Measurements from ENCODE around the gene RAD51B.

Gene RAD51B

GRCh38 chr14:68576496-68577244 is 757.1 kb downstream of the RAD51B start:
- ATAC-seq = peak; percentile 39
- Mint-ChIP-seq H3K36me3 (no peaks in the 10 kb centered on the region), H3K27ac (no peak overlapping the region), H3K4me3 (no peak overlapping the region), H3K9me3 (no peaks in the 10 kb centered on the region), H3K4me1 (peaks cover 7% of the 10 kb centered on the region)
- DNase-seq (ENCODE audit: low spot score in 2 of 2) = no peak

- Mint-ChIP-seq H3K27ac (peak overlapping the region; percentile 0), H3K36me3 (no peaks in the 10 kb centered on the region)
- DNase-seq (ENCODE audit: low spot score in 2 of 2) = no peak
Observed at GRCh38 chr14:68577802-68578541, 758.4 kb downstream of the RAD51B start.

GRCh38 chr14:68578597-68578996 is 759.0 kb downstream of the RAD51B start:
- H3K9me3 Mint-ChIP-seq = no peaks in the 10 kb centered on the region
- H3K4me3 Mint-ChIP-seq = no peak overlapping the region
- DNase-seq (ENCODE audit: low spot score in 2 of 2) = no peak
- H3K36me3 Mint-ChIP-seq = no peaks in the 10 kb centered on the region
- H3K27ac Mint-ChIP-seq = no peak overlapping the region
- ATAC-seq = no peak
- H3K4me1 Mint-ChIP-seq = peaks cover 7% of the 10 kb centered on the region

More at GRCh38 chr14:68577802-68578541, 758.4 kb downstream of the RAD51B start:
- H3K4me1 Mint-ChIP-seq = peaks cover 7% of the 10 kb centered on the region
- H3K4me3 Mint-ChIP-seq = no peak overlapping the region
- ATAC-seq = no peak
- H3K9me3 Mint-ChIP-seq = no peaks in the 10 kb centered on the region

GRCh38 chr14:68580096-68580645 is 760.6 kb downstream of the RAD51B start:
- DNase-seq (ENCODE audit: low spot score in 2 of 2) = no peak
- no peak overlapping the region for H3K4me3 Mint-ChIP-seq
- no peaks in the 10 kb centered on the region for H3K9me3 Mint-ChIP-seq
- H3K27ac Mint-ChIP-seq = peak overlapping the region; percentile 83
- no peak for ATAC-seq
- peaks cover 7% of the 10 kb centered on the region for H3K4me1 Mint-ChIP-seq
- H3K36me3 Mint-ChIP-seq = no peaks in the 10 kb centered on the region

GRCh38 chr14:68580671-68581070 is 761.1 kb downstream of the RAD51B start:
- ATAC-seq (no peak), DNase-seq (ENCODE audit: low spot score in 2 of 2) (no peak)
- no peaks in the 10 kb centered on the region for H3K36me3 Mint-ChIP-seq
- peaks cover 5% of the 10 kb centered on the region for H3K4me1 Mint-ChIP-seq
- no peak overlapping the region for H3K4me3 Mint-ChIP-seq
- peak overlapping the region; percentile 83 for H3K27ac Mint-ChIP-seq
- no peaks in the 10 kb centered on the region for H3K9me3 Mint-ChIP-seq

- no peaks in the 10 kb centered on the region for H3K36me3 Mint-ChIP-seq
- H3K27ac Mint-ChIP-seq = no peak overlapping the region
- no peak overlapping the region for H3K4me3 Mint-ChIP-seq
- DNase-seq (ENCODE audit: low spot score in 2 of 2) (no peak), ATAC-seq (no peak)
- H3K4me1 Mint-ChIP-seq = no peaks in the 10 kb centered on the region
- H3K9me3 Mint-ChIP-seq = no peaks in the 10 kb centered on the region
Observed at GRCh38 chr14:68583548-68584280, 764.1 kb downstream of the RAD51B start.

GRCh38 chr14:68584786-68585185 is 765.2 kb downstream of the RAD51B start:
- no peak overlapping the region for H3K4me3 Mint-ChIP-seq
- ATAC-seq (no peak), DNase-seq (ENCODE audit: low spot score in 2 of 2) (no peak)
- no peaks in the 10 kb centered on the region for H3K36me3 Mint-ChIP-seq
- H3K4me1 Mint-ChIP-seq = no peaks in the 10 kb centered on the region
- no peak overlapping the region for H3K27ac Mint-ChIP-seq
- H3K9me3 Mint-ChIP-seq = no peaks in the 10 kb centered on the region

GRCh38 chr14:68585690-68586089 is 766.1 kb downstream of the RAD51B start:
- no peaks in the 10 kb centered on the region for H3K9me3 Mint-ChIP-seq
- H3K4me1 Mint-ChIP-seq = no peaks in the 10 kb centered on the region
- H3K4me3 Mint-ChIP-seq = no peak overlapping the region
- no peak overlapping the region for H3K27ac Mint-ChIP-seq
- H3K36me3 Mint-ChIP-seq = no peaks in the 10 kb centered on the region
- ATAC-seq = no peak
- no peak for DNase-seq (ENCODE audit: low spot score in 2 of 2)

GRCh38 chr14:68586896-68587751 is 767.5 kb downstream of the RAD51B start:
- H3K9me3 Mint-ChIP-seq = no peaks in the 10 kb centered on the region
- no peak for ATAC-seq
- H3K4me3 Mint-ChIP-seq = no peak overlapping the region
- no peaks in the 10 kb centered on the region for H3K36me3 Mint-ChIP-seq
- no peak overlapping the region for H3K27ac Mint-ChIP-seq
- H3K4me1 Mint-ChIP-seq = peaks cover 6% of the 10 kb centered on the region
- no peak for DNase-seq (ENCODE audit: low spot score in 2 of 2)

- no peak for DNase-seq (ENCODE audit: low spot score in 2 of 2)
- Mint-ChIP-seq H3K4me1 (peaks cover 9% of the 10 kb centered on the region), H3K27ac (no peak overlapping the region), H3K36me3 (no peaks in the 10 kb centered on the region), H3K9me3 (no peaks in the 10 kb centered on the region), H3K4me3 (no peak overlapping the region)
- no peak for ATAC-seq
Observed at GRCh38 chr14:68587931-68588330, 768.4 kb downstream of the RAD51B start.

- peaks cover 24% of the 10 kb centered on the region for H3K4me1 Mint-ChIP-seq
- ATAC-seq (no peak), DNase-seq (ENCODE audit: low spot score in 2 of 2) (no peak)
- no peak overlapping the region for H3K4me3 Mint-ChIP-seq
- no peaks in the 10 kb centered on the region for H3K36me3 Mint-ChIP-seq
- no peaks in the 10 kb centered on the region for H3K9me3 Mint-ChIP-seq
- peak overlapping the region; percentile 17 for H3K27ac Mint-ChIP-seq
Observed at GRCh38 chr14:68589447-68590200, 770.0 kb downstream of the RAD51B start.

- no peaks in the 10 kb centered on the region for H3K36me3 Mint-ChIP-seq
- H3K9me3 Mint-ChIP-seq = no peaks in the 10 kb centered on the region
- DNase-seq (ENCODE audit: low spot score in 2 of 2) (no peak), ATAC-seq (no peak)
- H3K4me3 Mint-ChIP-seq = no peak overlapping the region
- peaks cover 24% of the 10 kb centered on the region for H3K4me1 Mint-ChIP-seq
- peak overlapping the region; percentile 17 for H3K27ac Mint-ChIP-seq
Observed at GRCh38 chr14:68590201-68590522, 770.6 kb downstream of the RAD51B start.

GRCh38 chr14:68591786-68592185 is 772.2 kb downstream of the RAD51B start:
- DNase-seq (ENCODE audit: low spot score in 2 of 2) = no peak
- Mint-ChIP-seq H3K4me1 (peaks cover 24% of the 10 kb centered on the region), H3K9me3 (no peaks in the 10 kb centered on the region), H3K27ac (peak overlapping the region; percentile 58), H3K4me3 (no peak overlapping the region), H3K36me3 (no peaks in the 10 kb centered on the region)
- no peak for ATAC-seq

- Mint-ChIP-seq H3K36me3 (no peaks in the 10 kb centered on the region), H3K9me3 (no peaks in the 10 kb centered on the region), H3K27ac (no peak overlapping the region), H3K4me3 (no peak overlapping the region), H3K4me1 (peaks cover 24% of the 10 kb centered on the region)
- DNase-seq (ENCODE audit: low spot score in 2 of 2) = no peak
- no peak for ATAC-seq
Observed at GRCh38 chr14:68592948-68593556, 773.5 kb downstream of the RAD51B start.
